Liver (tissue), 3 donors: ENCODE data around the gene OTOA.

ENCODE experiments used
- CTCF ChIP-seq: fragments of 150-350 bp; IDR thresholded peaks from 2 replicates; pipeline ENCODE4 v1.5.1; 2017; ENCODE audit warnings: improper control_type of control experiment, low read depth, low read length; ENCODE audit not compliant: missing input control
- GABPA ChIP-seq, 2 donors: IDR thresholded peaks in 1 of 2; conservative IDR thresholded peaks in 1 of 2; 2 replicates each; pipeline ENCODE4 v1.6.1; 2016; ENCODE audit warnings: antibody characterized with exemption in 2 of 2, mild to moderate bottlenecking in 1 of 2, moderate library complexity in 1 of 2
- HNF4G ChIP-seq: IDR thresholded peaks from 2 replicates; pipeline ENCODE4 v1.6.1; 2016; ENCODE audit warnings: antibody characterized with exemption
- JUND ChIP-seq, 2 donors: IDR thresholded peaks; 2 replicates each; pipeline ENCODE4 v1.6.1; 2016; ENCODE audit warnings: antibody characterized with exemption in 2 of 2
- RAD21 ChIP-seq, 2 donors: IDR thresholded peaks; 2 replicates each; pipeline ENCODE4 v1.6.1; 2016; ENCODE audit warnings: antibody characterized with exemption in 2 of 2, mild to moderate bottlenecking in 2 of 2
- REST ChIP-seq: IDR thresholded peaks from 2 replicates; pipeline ENCODE4 v1.6.1; 2016; ENCODE audit warnings: antibody characterized with exemption, mild to moderate bottlenecking
- SP1 ChIP-seq: IDR thresholded peaks from 2 replicates; pipeline ENCODE4 v1.6.1; 2018; ENCODE audit warnings: antibody characterized with exemption, mild to moderate bottlenecking
- TAF1 ChIP-seq: conservative IDR thresholded peaks from 2 replicates; pipeline ENCODE4 v1.6.1; 2016; ENCODE audit warnings: antibody characterized with exemption, mild to moderate bottlenecking
- YY1 ChIP-seq: IDR thresholded peaks from 2 replicates; pipeline ENCODE4 v1.6.1; 2016; ENCODE audit warnings: antibody characterized with exemption, mild to moderate bottlenecking
- ZBTB33 ChIP-seq: IDR thresholded peaks from 2 replicates; pipeline ENCODE4 v1.6.1; 2016; ENCODE audit warnings: antibody characterized with exemption
- TF ChIP-seq, protein P1 (sequence below): IDR thresholded peaks from 2 replicates; pipeline ENCODE4 v1.6.1; 2016; ENCODE audit warnings: antibody characterized with exemption
- donor health status: healthy.
- donor health status: healthy.

- TF ChIP-seq CTCF (no peak), REST (no peak), TAF1 (no peak), RAD21 (IDR thresholded peaks at IDR 0.05) (no peak), GABPA (IDR thresholded peaks at IDR 0.05 in 1 of 2, conservative IDR thresholded peaks at IDR 0.05 in 1 of 2) (no peak), YY1 (no peak), JUND (IDR thresholded peaks at IDR 0.05) (no peak), ZBTB33 (no peak), HNF4G (no peak), SP1 (no peak)
- TF ChIP-seq, protein P1, sequence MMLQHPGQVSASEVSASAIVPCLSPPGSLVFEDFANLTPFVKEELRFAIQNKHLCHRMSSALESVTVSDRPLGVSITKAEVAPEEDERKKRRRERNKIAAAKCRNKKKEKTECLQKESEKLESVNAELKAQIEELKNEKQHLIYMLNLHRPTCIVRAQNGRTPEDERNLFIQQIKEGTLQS = no peak
Measured at GRCh38 chr16:21667575-21667974, 3.8 kb downstream of the OTOA start.
